Neural cell (in vitro differentiated cells): Measurements from ENCODE around the gene KRT35.

Experiments used
- EZH2 ChIP-seq: fragments of 200-600, 300-800 bp; shearing (Covaris generic), sonication (generic); IDR thresholded peaks from 2 replicates; pipeline ENCODE4 v1.6.1; 2014; ENCODE audit warnings: antibody characterized with exemption, low read length, borderline replicate concordance, mild to moderate bottlenecking; ENCODE audit not compliant: insufficient read depth, poor library complexity, severe bottlenecking
- MXI1 ChIP-seq: fragments of 450-650 bp; conservative IDR thresholded peaks from 2 replicates; pipeline ENCODE4 v1.6.1; 2014; ENCODE audit warnings: antibody characterized with exemption, mild to moderate bottlenecking; ENCODE audit not compliant: poor library complexity, severe bottlenecking
- POLR2AphosphoS5 ChIP-seq: IDR thresholded peaks from 2 replicates; pipeline ENCODE4 v1.6.1; 2012
- TF ChIP-seq, protein P1 (sequence below): IDR thresholded peaks from 2 replicates; pipeline ENCODE4 v1.6.1; 2012; ENCODE audit warnings: borderline replicate concordance
- TF ChIP-seq, protein P2 (sequence below): fragments of 450-650 bp; IDR thresholded peaks from 2 replicates; pipeline ENCODE4 v1.5.1; 2014; ENCODE audit warnings: antibody characterized with exemption, mild to moderate bottlenecking, moderate library complexity; ENCODE audit not compliant: poor library complexity, severe bottlenecking

DNA sequence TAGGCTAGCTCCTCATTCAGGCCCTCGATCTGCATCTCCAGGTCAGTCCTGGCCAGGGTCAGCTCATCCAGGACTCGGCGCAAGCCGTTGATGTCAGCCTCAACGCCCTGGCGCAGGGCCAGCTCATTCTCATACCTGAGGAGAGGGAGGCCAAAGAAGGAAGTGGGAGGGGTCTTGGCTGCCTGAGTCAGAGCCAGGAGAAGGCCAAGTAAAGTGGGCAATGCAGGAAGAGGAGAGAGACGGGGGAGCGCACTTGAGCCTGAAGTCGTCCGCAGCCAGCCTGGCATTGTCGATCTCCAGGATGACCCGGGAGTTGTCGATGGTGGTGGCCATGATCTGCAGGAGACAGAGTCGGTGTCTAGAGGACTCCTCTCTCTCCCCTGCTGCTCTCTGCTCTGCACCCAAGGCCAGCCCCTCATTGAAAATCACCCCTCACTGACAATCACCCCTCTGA lies 35.9 kb upstream of the KRT35 start:
- TF ChIP-seq, protein P1, sequence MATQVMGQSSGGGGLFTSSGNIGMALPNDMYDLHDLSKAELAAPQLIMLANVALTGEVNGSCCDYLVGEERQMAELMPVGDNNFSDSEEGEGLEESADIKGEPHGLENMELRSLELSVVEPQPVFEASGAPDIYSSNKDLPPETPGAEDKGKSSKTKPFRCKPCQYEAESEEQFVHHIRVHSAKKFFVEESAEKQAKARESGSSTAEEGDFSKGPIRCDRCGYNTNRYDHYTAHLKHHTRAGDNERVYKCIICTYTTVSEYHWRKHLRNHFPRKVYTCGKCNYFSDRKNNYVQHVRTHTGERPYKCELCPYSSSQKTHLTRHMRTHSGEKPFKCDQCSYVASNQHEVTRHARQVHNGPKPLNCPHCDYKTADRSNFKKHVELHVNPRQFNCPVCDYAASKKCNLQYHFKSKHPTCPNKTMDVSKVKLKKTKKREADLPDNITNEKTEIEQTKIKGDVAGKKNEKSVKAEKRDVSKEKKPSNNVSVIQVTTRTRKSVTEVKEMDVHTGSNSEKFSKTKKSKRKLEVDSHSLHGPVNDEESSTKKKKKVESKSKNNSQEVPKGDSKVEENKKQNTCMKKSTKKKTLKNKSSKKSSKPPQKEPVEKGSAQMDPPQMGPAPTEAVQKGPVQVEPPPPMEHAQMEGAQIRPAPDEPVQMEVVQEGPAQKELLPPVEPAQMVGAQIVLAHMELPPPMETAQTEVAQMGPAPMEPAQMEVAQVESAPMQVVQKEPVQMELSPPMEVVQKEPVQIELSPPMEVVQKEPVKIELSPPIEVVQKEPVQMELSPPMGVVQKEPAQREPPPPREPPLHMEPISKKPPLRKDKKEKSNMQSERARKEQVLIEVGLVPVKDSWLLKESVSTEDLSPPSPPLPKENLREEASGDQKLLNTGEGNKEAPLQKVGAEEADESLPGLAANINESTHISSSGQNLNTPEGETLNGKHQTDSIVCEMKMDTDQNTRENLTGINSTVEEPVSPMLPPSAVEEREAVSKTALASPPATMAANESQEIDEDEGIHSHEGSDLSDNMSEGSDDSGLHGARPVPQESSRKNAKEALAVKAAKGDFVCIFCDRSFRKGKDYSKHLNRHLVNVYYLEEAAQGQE, result no peak
- TF ChIP-seq, protein P2, sequence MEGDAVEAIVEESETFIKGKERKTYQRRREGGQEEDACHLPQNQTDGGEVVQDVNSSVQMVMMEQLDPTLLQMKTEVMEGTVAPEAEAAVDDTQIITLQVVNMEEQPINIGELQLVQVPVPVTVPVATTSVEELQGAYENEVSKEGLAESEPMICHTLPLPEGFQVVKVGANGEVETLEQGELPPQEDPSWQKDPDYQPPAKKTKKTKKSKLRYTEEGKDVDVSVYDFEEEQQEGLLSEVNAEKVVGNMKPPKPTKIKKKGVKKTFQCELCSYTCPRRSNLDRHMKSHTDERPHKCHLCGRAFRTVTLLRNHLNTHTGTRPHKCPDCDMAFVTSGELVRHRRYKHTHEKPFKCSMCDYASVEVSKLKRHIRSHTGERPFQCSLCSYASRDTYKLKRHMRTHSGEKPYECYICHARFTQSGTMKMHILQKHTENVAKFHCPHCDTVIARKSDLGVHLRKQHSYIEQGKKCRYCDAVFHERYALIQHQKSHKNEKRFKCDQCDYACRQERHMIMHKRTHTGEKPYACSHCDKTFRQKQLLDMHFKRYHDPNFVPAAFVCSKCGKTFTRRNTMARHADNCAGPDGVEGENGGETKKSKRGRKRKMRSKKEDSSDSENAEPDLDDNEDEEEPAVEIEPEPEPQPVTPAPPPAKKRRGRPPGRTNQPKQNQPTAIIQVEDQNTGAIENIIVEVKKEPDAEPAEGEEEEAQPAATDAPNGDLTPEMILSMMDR, result no peak
- TF ChIP-seq POLR2AphosphoS5 (no peak), EZH2 (no peak), MXI1 (no peak)
